ENCODE results near the gene ZBTB17. TPM values are rescaled to one million over a fixed set of nuclear protein-coding genes. Genes with fewer than 3 reads are reported as not detected.
"Not testable (repeated sequence)": the region's sequence is repeated elsewhere in the genome, so short reads cannot be mapped to it uniquely, and the experiment has no call there.

The ZBTB17 gene
- total RNA-seq, 2 donors from 2014 or later, result 28.2 to 50.8 TPM

- no peak for DNase-seq (ENCODE audit: low spot score)
- 76% methylated on average over 5 of the region's 5 CpGs for WGBS
- no peaks in the 10 kb centered on the region for H3K27me3 ChIP-seq (replicated peaks; ENCODE audit: insufficient read depth)
- peaks cover 8 to 15% of the 10 kb centered on the region in 2 donors for H3K36me3 ChIP-seq
- H3K4me1 ChIP-seq (replicated peaks), result no peaks in the 10 kb centered on the region
- no peak overlapping the region for H3K27ac ChIP-seq
- intact Hi-C loops (cut with DNase I), result no loop called here
- H3K4me3 ChIP-seq, result no peak overlapping the region
- TF ChIP-seq CTCF (IDR thresholded peaks at IDR 0.05) (no peak), POLR2A (IDR thresholded peaks at IDR 0.05) (no peak)
- no peaks in the 10 kb centered on the region for H3K9me3 ChIP-seq
These were observed 42.2 kb downstream of the ZBTB17 start for GRCh38 chr1:15933684-15934083.

DNA sequence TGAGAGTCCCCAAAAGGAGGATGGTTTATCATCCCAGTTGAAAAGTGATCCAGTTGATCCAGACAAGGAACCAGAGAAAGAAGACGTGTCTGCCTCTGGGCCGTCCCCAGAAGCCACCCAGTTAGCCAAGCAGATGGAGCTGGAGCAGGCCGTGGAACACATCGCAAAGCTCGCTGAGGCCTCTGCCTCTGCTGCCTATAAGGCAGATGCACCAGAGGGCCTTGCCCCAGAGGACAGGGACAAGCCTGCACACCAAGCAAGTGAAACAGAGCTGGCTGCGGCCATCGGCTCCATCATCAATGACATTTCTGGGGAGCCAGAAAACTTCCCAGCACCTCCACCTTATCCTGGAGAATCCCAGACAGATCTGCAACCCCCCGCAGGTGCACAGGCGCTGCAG, 43.3 kb downstream of the ZBTB17 start:
- WGBS, result 96% methylated on average over 9 of the region's 9 CpGs
- intact Hi-C loops (cut with DNase I), result no loop called here
- Histone ChIP-seq H3K36me3 (peaks cover 8 to 15% of the 10 kb centered on the region in 2 donors), H3K9me3 (no peaks in the 10 kb centered on the region), H3K27me3 (replicated peaks; ENCODE audit: insufficient read depth) (no peaks in the 10 kb centered on the region), H3K4me3 (no peak overlapping the region), H3K27ac (no peak overlapping the region), H3K4me1 (replicated peaks) (no peaks in the 10 kb centered on the region)
- DNase-seq (ENCODE audit: low spot score), result no peak
- no peak for TF ChIP-seq POLR2AphosphoS5 (IDR thresholded peaks at IDR 0.05)
- no peak for TF ChIP-seq CTCF (IDR thresholded peaks at IDR 0.05)
- no peak for TF ChIP-seq POLR2A (IDR thresholded peaks at IDR 0.05)

DNA sequence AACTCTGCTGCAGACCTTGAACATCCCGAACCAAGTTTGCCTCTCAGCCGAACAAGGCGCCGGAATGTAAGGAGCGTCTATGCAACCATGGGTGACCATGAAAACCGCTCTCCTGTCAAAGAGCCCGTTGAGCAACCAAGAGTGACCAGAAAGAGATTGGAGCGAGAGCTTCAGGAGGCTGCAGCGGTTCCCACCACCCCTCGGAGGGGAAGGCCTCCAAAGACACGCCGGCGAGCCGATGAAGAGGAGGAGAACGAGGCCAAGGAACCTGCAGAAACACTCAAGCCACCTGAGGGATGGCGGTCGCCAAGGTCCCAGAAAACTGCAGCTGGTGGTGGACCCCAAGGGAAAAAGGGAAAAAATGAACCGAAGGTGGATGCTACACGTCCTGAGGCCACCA, 44.0 kb downstream of the ZBTB17 start:
- TF ChIP-seq POLR2A (IDR thresholded peaks at IDR 0.05) (no peak), CTCF (IDR thresholded peaks at IDR 0.05) (no peak), POLR2AphosphoS5 (IDR thresholded peaks at IDR 0.05) (no peak)
- H3K36me3 ChIP-seq, result peaks cover 8 to 15% of the 10 kb centered on the region in 2 donors
- WGBS, result 96% methylated on average over 19 of the region's 19 CpGs
- no peak for DNase-seq (ENCODE audit: low spot score)
- H3K27me3 ChIP-seq (replicated peaks; ENCODE audit: insufficient read depth), result no peaks in the 10 kb centered on the region
- no peak overlapping the region for H3K27ac ChIP-seq
- no peaks in the 10 kb centered on the region for H3K4me1 ChIP-seq (replicated peaks)
- H3K4me3 ChIP-seq, result no peak overlapping the region
- H3K9me3 ChIP-seq, result no peaks in the 10 kb centered on the region
- intact Hi-C loops (cut with DNase I), result no loop called here

GRCh38 chr1:15931401-15931800, 44.5 kb downstream of the ZBTB17 start:
- no peak overlapping the region for H3K27ac ChIP-seq
- H3K27me3 ChIP-seq (replicated peaks; ENCODE audit: insufficient read depth), result no peaks in the 10 kb centered on the region
- no peak overlapping the region for H3K4me3 ChIP-seq
- peaks cover 8 to 15% of the 10 kb centered on the region in 2 donors for H3K36me3 ChIP-seq
- TF ChIP-seq POLR2AphosphoS5 (IDR thresholded peaks at IDR 0.05), result no peak
- TF ChIP-seq CTCF (IDR thresholded peaks at IDR 0.05), result no peak
- no peak for TF ChIP-seq POLR2A (IDR thresholded peaks at IDR 0.05)
- intact Hi-C loops (cut with DNase I), result no loop called here
- H3K4me1 ChIP-seq (replicated peaks), result no peaks in the 10 kb centered on the region
- H3K9me3 ChIP-seq, result no peaks in the 10 kb centered on the region
- WGBS, result 94% methylated on average over 11 of the region's 11 CpGs
- DNase-seq (ENCODE audit: low spot score), result no peak

DNA sequence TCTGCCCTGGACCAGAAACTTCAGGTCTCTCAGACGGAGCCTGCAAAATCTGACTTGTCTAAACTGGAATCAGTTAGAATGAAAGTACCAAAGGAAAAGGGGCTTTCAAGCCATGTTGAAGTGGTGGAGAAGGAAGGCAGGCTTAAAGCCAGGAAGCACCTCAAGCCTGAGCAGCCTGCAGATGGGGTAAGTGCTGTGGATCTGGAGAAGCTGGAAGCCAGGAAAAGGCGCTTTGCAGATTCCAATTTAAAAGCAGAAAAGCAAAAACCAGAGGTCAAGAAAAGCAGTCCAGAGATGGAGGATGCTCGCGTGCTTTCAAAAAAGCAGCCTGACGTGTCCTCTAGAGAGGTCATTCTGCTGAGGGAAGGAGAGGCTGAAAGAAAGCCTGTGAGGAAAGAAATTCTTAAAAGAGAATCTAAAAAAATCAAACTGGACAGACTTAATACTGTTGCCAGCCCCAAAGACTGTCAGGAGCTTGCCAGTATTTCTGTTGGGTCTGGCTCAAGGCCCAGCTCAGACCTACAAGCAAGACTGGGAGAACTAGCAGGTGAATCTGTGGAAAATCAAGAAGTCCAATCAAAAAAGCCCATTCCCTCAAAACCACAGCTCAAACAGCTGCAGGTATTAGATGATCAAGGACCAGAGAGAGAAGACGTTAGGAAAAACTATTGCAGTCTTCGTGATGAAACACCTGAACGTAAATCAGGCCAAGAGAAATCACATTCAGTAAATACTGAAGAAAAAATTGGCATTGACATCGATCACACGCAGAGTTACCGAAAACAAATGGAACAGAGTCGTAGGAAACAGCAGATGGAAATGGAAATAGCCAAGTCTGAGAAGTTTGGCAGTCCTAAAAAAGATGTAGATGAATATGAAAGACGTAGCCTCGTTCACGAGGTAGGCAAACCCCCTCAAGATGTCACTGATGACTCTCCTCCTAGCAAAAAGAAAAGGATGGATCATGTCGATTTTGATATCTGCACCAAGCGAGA, 46.6 kb downstream of the ZBTB17 start:
- WGBS, result 85% methylated on average over 17 of the region's 17 CpGs
- TF ChIP-seq CTCF (IDR thresholded peaks at IDR 0.05) (no peak), POLR2AphosphoS5 (IDR thresholded peaks at IDR 0.05) (no peak), POLR2A (IDR thresholded peaks at IDR 0.05) (no peak)
- intact Hi-C loops (cut with DNase I), result no loop called here
- DNase-seq (ENCODE audit: low spot score), result no peak
- Histone ChIP-seq H3K9me3 (no peaks in the 10 kb centered on the region), H3K4me3 (no peak overlapping the region), H3K27me3 (replicated peaks; ENCODE audit: insufficient read depth) (no peaks in the 10 kb centered on the region), H3K27ac (no peak overlapping the region), H3K36me3 (peaks cover 4 to 6% of the 10 kb centered on the region in 2 donors), H3K4me1 (replicated peaks) (no peaks in the 10 kb centered on the region)

- H3K4me1 ChIP-seq (replicated peaks); H3K27ac ChIP-seq; DNase-seq (ENCODE audit: low spot score); H3K27me3 ChIP-seq (replicated peaks; ENCODE audit: insufficient read depth); intact Hi-C loops (cut with DNase I); H3K9me3 ChIP-seq; H3K4me3 ChIP-seq: not testable (repeated sequence)
- 88% methylated on average over 8 of the region's 8 CpGs for WGBS
- H3K36me3 ChIP-seq, result peaks cover 0 to 16% of the 10 kb centered on the region in 2 donors
These were observed 49.5 kb downstream of the ZBTB17 start for GRCh38 chr1:15926448-15926847.

Data from prostate gland (tissue), 2 donors.